Measurements from ENCODE around the gene FUNDC2. TPM values are rescaled to one million over a fixed set of nuclear protein-coding genes. Genes with fewer than 3 reads are reported as not detected.
A peak's percentile ranks its signal among the peaks of the same experiment; 100 is the strongest.

FUNDC2 gene
- total RNA-seq, 4 donors from 2014 or later: 73.8 to 98.2 (median 95.9) TPM

DNA sequence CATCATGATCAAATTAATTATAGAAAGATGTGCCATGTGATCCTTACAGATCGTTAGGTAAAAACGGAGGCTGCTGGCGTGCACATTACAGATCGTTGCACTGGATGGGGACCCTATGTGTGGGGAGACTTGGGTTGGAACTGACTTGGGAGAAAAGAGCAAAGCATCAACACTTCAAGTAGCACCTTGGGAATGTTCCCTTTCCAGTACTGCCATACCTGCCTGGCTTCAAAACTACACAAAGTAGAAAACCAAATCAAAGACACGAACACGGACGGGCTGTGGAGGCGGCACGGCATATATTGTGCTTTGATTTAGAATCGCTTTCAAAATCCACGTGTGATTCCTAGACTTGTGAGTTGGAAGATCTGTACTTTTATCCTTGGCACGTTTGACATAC lies 43.4 kb downstream of the FUNDC2 start:
- Histone ChIP-seq H3K27ac (replicated peaks in 1 of 4) (peak overlapping the region; percentile 85 to 91 (median 88)), H3K4me3 (peak overlapping the region; percentile 61 to 70 (median 64)), H3K27me3 (no peaks in the 10 kb centered on the region), H3K36me3 (peaks cover 0 to 3% (median 0%) of the 10 kb centered on the region in 4 donors), H3K4me1 (peaks cover 6 to 52% (median 39%) of the 10 kb centered on the region in 4 donors), H3K9me3 (no peaks in the 10 kb centered on the region)
- no peak for TF ChIP-seq POLR2AphosphoS5 (IDR thresholded peaks at IDR 0.05)
- no peak for TF ChIP-seq EP300 (IDR thresholded peaks at IDR 0.05)
- TF ChIP-seq, protein P1, sequence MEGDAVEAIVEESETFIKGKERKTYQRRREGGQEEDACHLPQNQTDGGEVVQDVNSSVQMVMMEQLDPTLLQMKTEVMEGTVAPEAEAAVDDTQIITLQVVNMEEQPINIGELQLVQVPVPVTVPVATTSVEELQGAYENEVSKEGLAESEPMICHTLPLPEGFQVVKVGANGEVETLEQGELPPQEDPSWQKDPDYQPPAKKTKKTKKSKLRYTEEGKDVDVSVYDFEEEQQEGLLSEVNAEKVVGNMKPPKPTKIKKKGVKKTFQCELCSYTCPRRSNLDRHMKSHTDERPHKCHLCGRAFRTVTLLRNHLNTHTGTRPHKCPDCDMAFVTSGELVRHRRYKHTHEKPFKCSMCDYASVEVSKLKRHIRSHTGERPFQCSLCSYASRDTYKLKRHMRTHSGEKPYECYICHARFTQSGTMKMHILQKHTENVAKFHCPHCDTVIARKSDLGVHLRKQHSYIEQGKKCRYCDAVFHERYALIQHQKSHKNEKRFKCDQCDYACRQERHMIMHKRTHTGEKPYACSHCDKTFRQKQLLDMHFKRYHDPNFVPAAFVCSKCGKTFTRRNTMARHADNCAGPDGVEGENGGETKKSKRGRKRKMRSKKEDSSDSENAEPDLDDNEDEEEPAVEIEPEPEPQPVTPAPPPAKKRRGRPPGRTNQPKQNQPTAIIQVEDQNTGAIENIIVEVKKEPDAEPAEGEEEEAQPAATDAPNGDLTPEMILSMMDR (IDR thresholded peaks at IDR 0.05): no peak
- TF ChIP-seq POLR2A (IDR thresholded peaks at IDR 0.05; ENCODE audit: low read depth): no peak
- DNase-seq (ENCODE audit: extremely low spot score): no peak
- intact Hi-C loops (cut with DNase I): no loop called here
- 30% methylated on average over 12 of the region's 12 CpGs for WGBS

DNA sequence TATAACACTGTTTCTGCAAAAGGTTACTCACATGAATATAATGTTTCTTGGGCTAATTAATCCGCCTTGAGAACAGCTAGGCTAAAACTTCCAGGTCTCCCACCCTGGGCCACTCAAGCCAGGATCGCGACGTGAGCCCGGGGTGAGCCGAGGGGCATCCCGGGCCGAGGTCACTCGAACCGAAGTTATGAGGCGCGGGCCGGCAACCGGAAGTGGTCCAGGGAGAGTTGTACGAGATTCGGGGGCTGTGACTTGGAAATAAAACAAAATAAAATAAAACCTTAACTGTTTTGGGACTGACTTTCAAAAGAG lies 44.0 kb downstream of the FUNDC2 start:
- WGBS: 48% methylated on average over 15 of the region's 16 CpGs
- no peak for DNase-seq (ENCODE audit: extremely low spot score)
- intact Hi-C loops (cut with DNase I): no loop called here
- peaks cover 6 to 46% (median 36%) of the 10 kb centered on the region in 4 donors for H3K4me1 ChIP-seq
- H3K27ac ChIP-seq (replicated peaks in 1 of 4): peak overlapping the region; percentile 85 to 91 (median 88)
- H3K9me3 ChIP-seq: no peaks in the 10 kb centered on the region
- H3K27me3 ChIP-seq: no peaks in the 10 kb centered on the region
- H3K4me3 ChIP-seq: peak overlapping the region; percentile 61 to 70 (median 64)
- H3K36me3 ChIP-seq: peaks cover 0 to 3% (median 0%) of the 10 kb centered on the region in 4 donors
- TF ChIP-seq POLR2AphosphoS5 (IDR thresholded peaks at IDR 0.05) (no peak), POLR2A (IDR thresholded peaks at IDR 0.05; ENCODE audit: low read depth) (no peak), EP300 (IDR thresholded peaks at IDR 0.05) (no peak)
- TF ChIP-seq, protein P1 (IDR thresholded peaks at IDR 0.05): no peak

DNA sequence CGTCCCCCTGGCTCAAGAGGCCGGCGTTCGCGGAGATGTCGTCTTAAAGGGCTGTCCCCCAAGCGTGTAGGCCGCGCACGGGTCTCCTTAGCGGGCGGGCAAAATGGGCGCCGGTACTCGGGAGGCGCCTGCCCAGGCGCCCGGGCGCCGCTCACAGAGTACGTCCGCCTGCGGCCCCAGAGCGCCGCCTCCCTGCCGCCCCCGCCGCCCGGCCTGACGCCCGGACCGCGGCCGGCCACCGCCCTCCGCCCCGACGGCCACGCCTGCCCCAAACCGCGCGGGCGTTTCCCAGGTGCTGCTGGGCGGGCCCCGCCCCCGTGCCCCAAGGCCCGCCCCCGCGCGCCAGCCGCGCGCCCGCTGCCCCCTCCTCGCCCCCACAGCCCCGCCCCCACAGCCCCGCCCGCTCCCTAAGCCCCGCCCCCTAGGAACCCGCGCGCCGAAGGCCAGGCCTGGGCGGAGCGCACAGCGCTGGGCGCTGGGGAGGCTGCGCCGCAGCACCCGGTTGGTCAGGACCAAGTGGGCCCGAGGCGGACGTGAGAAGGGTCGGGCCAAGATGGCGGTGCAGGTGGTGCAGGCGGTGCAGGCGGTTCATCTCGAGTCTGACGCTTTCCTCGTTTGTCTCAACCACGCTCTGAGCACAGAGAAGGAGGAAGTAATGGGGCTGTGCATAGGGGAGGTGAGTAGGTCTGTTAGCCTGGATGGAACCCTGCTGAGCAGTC lies 44.5 kb downstream of the FUNDC2 start, which contains the start of the genes BRCC3, CMC4 and MTCP1:
Gene BRCC3 (plus strand): TSS at position 534 of the 719 bp plus-strand sequence. CDS start 20 bp downstream, at position 554.
Gene CMC4 (minus strand): TSS at position 162 of the 719 bp plus-strand sequence. CDS start 7,113 bp downstream, outside the sequence.
Gene MTCP1 (minus strand): TSS at position 162 of the 719 bp plus-strand sequence. CDS start 5,126 bp downstream, outside the sequence.
- Histone ChIP-seq H3K4me1 (peaks cover 6 to 41% (median 31%) of the 10 kb centered on the region in 4 donors), H3K36me3 (peaks cover 0 to 8% (median 4%) of the 10 kb centered on the region in 4 donors)

DNA sequence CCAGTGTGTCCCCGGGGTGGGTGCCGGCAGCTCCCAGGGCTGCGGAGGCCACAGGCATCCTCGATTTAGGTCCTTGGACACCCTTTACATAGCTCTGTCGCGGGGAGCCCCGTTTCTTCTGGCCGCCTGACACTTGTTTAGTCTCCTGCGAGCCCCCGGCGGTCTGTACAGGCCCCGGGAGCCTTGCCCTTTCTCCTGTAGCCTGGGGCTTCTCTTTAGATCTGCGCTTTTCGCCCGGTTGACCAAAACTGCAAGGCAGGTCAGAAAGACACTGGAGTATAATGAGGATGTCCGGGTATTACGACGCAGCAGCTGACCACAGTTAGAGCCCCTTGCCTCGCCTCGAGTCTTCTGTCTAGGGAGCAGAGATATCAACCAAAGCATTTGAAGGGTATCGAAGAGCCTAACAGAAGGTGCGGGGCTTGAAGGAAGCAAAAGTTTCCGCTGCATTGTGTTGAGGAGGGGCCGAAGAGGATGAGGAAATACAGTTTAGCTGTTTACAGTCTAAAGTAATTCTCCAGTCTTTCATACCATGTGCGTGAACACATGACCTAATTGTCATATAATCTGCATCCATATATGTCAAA lies 45.1 kb downstream of the FUNDC2 start:
- H3K36me3 ChIP-seq: peaks cover 0 to 14% (median 8%) of the 10 kb centered on the region in 4 donors
- no peak for TF ChIP-seq POLR2AphosphoS5 (IDR thresholded peaks at IDR 0.05)
- TF ChIP-seq POLR2A (IDR thresholded peaks at IDR 0.05; ENCODE audit: low read depth): no peak
- TF ChIP-seq EP300 (IDR thresholded peaks at IDR 0.05): no peak
- TF ChIP-seq, protein P1 (IDR thresholded peaks at IDR 0.05): no peak
- WGBS: 47% methylated on average over 23 of the region's 25 CpGs
- peak overlapping the region; percentile 81 to 91 (median 86) for H3K27ac ChIP-seq (replicated peaks in 1 of 4)
- peak; percentile 88 for DNase-seq (ENCODE audit: extremely low spot score)
- peaks cover 6 to 41% (median 30%) of the 10 kb centered on the region in 4 donors for H3K4me1 ChIP-seq
- no peaks in the 10 kb centered on the region for H3K27me3 ChIP-seq
- intact Hi-C loops (cut with DNase I): no loop called here
- no peaks in the 10 kb centered on the region for H3K9me3 ChIP-seq
- H3K4me3 ChIP-seq: peak overlapping the region; percentile 61 to 70 (median 64)

More for the DNA sequence above, 44.5 kb downstream of the FUNDC2 start, which contains the start of the genes BRCC3, CMC4 and MTCP1:
- Histone ChIP-seq H3K4me3 (peak within 1 kb of the TSS; percentile 61 to 70 (median 64)), H3K9me3 (no peaks in the 10 kb centered on the region), H3K27me3 (no peaks in the 10 kb centered on the region), H3K27ac (replicated peaks in 1 of 4) (peak within 1 kb of the TSS; percentile 85 to 91 (median 88))
- TF ChIP-seq POLR2AphosphoS5 (IDR thresholded peaks at IDR 0.05): peak; percentile 69 to 78
- peak; percentile 35 for TF ChIP-seq POLR2A (IDR thresholded peaks at IDR 0.05; ENCODE audit: low read depth)
- TF ChIP-seq, protein P1 (IDR thresholded peaks at IDR 0.05): no peak
- no peak for TF ChIP-seq EP300 (IDR thresholded peaks at IDR 0.05)
- intact Hi-C loops (cut with DNase I): no loop called here
- DNase-seq (ENCODE audit: extremely low spot score): peak; percentile 92
- WGBS: 18% methylated on average over 16 of the region's 81 CpGs
